ENCODE data around the gene CHST3.

GRCh38 chr10:72041491-72041890 is 77.3 kb downstream of the CHST3 start:
- TF ChIP-seq CTCF (IDR thresholded peaks at IDR 0.05) = no peak
- no peak for TF ChIP-seq CEBPB (IDR thresholded peaks at IDR 0.05)
- TF ChIP-seq MAX (IDR thresholded peaks at IDR 0.05) = no peak
- TF ChIP-seq PHF8 (IDR thresholded peaks at IDR 0.05; ENCODE audit: borderline replicate concordance, low read depth) = no peak

Data from A549 (cell line).